Measurements from ENCODE around the gene FAM90A1. TPM values are rescaled to one million over a fixed set of nuclear protein-coding genes. Genes with fewer than 3 reads are reported as not detected.
A peak's percentile ranks its signal among the peaks of the same experiment; 100 is the strongest.
"Not testable (repeated sequence)": the region's sequence is repeated elsewhere in the genome, so short reads cannot be mapped to it uniquely, and the experiment has no call there.

The FAM90A1 gene
- total RNA-seq, 1 experiment from 2014 or later = not detected

GRCh38 chr12:8251616-8252015 is 24.2 kb upstream of the FAM90A1 start:
- H3K27ac Mint-ChIP-seq (ENCODE audit: low read depth, unreplicated experiment); H3K4me1 Mint-ChIP-seq (ENCODE audit: insufficient read depth, unreplicated experiment); H3K9me3 Mint-ChIP-seq (ENCODE audit: unreplicated experiment); POLR2A ChIA-PET; intact Hi-C loops (cut with micrococcal nuclease); BruUV-seq (replicated peaks); H3K27me3 Mint-ChIP-seq (ENCODE audit: insufficient read depth, unreplicated experiment); H3K36me3 Mint-ChIP-seq (ENCODE audit: insufficient read depth, unreplicated experiment); DNase-seq (ENCODE audit: unreplicated experiment); H3K4me3 Mint-ChIP-seq (ENCODE audit: unreplicated experiment): not testable (repeated sequence)
- CTCF ChIA-PET = interaction anchor here (0.6 kb wide), 1 partner anchor 391 kb away, joined by 4 read pairs; no protein-coding TSS in a partner anchor

GRCh38 chr12:8246941-8247535 is 19.6 kb upstream of the FAM90A1 start:
- H3K4me1 Mint-ChIP-seq (ENCODE audit: insufficient read depth, unreplicated experiment); POLR2A ChIA-PET; BruUV-seq (replicated peaks); H3K27ac Mint-ChIP-seq (ENCODE audit: low read depth, unreplicated experiment); H3K4me3 Mint-ChIP-seq (ENCODE audit: unreplicated experiment); H3K27me3 Mint-ChIP-seq (ENCODE audit: insufficient read depth, unreplicated experiment); H3K36me3 Mint-ChIP-seq (ENCODE audit: insufficient read depth, unreplicated experiment); intact Hi-C loops (cut with micrococcal nuclease); H3K9me3 Mint-ChIP-seq (ENCODE audit: unreplicated experiment): not testable (repeated sequence)
- peak; percentile 52 for DNase-seq (ENCODE audit: unreplicated experiment)
- CTCF ChIA-PET = interaction anchor here (0.6 to 0.7 kb wide), 2 partner anchors 120 to 228 kb away, joined by 3 to 4 read pairs; no protein-coding TSS in a partner anchor

GRCh38 chr12:8243682-8244161 is 16.3 kb upstream of the FAM90A1 start:
- H3K9me3 Mint-ChIP-seq (ENCODE audit: unreplicated experiment); H3K4me1 Mint-ChIP-seq (ENCODE audit: insufficient read depth, unreplicated experiment); DNase-seq (ENCODE audit: unreplicated experiment); BruUV-seq (replicated peaks); intact Hi-C loops (cut with micrococcal nuclease); H3K27me3 Mint-ChIP-seq (ENCODE audit: insufficient read depth, unreplicated experiment); CTCF ChIA-PET: not testable (repeated sequence)
- Mint-ChIP-seq H3K27ac (ENCODE audit: low read depth, unreplicated experiment) (peak overlapping the region; percentile 96), H3K36me3 (ENCODE audit: insufficient read depth, unreplicated experiment) (peaks cover 13% of the 10 kb centered on the region), H3K4me3 (ENCODE audit: unreplicated experiment) (peak overlapping the region; percentile 83)
- POLR2A ChIA-PET = interaction anchor here (0.6 to 1.4 kb wide), 3 partner anchors 134 to 217 kb away, joined by 3 to 4 read pairs (median 4); no protein-coding TSS in a partner anchor

- H3K27me3 Mint-ChIP-seq (ENCODE audit: insufficient read depth, unreplicated experiment); H3K4me1 Mint-ChIP-seq (ENCODE audit: insufficient read depth, unreplicated experiment); H3K9me3 Mint-ChIP-seq (ENCODE audit: unreplicated experiment); intact Hi-C loops (cut with micrococcal nuclease); CTCF ChIA-PET; BruUV-seq (replicated peaks): not testable (repeated sequence)
- Mint-ChIP-seq H3K4me3 (ENCODE audit: unreplicated experiment) (peak overlapping the region; percentile 83), H3K27ac (ENCODE audit: low read depth, unreplicated experiment) (peak overlapping the region; percentile 96), H3K36me3 (ENCODE audit: insufficient read depth, unreplicated experiment) (peaks cover 13% of the 10 kb centered on the region)
- DNase-seq (ENCODE audit: unreplicated experiment) = peak; percentile 95
- POLR2A ChIA-PET = interaction anchor here (0.6 to 1.4 kb wide), 3 partner anchors 134 to 216 kb away, joined by 3 to 4 read pairs (median 4); no protein-coding TSS in a partner anchor
Measured at GRCh38 chr12:8242880-8243681, 15.7 kb upstream of the FAM90A1 start.

- H3K4me3 Mint-ChIP-seq (ENCODE audit: unreplicated experiment) = peak overlapping the region; percentile 83
- POLR2A ChIA-PET = interaction anchor here (0.6 to 1.4 kb wide), 2 partner anchors 133 to 314 kb away, joined by 3 read pairs; no protein-coding TSS in a partner anchor
- H3K4me1 Mint-ChIP-seq (ENCODE audit: insufficient read depth, unreplicated experiment); DNase-seq (ENCODE audit: unreplicated experiment); BruUV-seq (replicated peaks); intact Hi-C loops (cut with micrococcal nuclease); H3K9me3 Mint-ChIP-seq (ENCODE audit: unreplicated experiment); H3K27me3 Mint-ChIP-seq (ENCODE audit: insufficient read depth, unreplicated experiment): not testable (repeated sequence)
- CTCF ChIA-PET = interaction anchor here (0.8 kb wide), 1 partner anchor 148 kb away, joined by 3 read pairs; no protein-coding TSS in a partner anchor
- H3K27ac Mint-ChIP-seq (ENCODE audit: low read depth, unreplicated experiment) = peak overlapping the region; percentile 96
- peaks cover 13% of the 10 kb centered on the region for H3K36me3 Mint-ChIP-seq (ENCODE audit: insufficient read depth, unreplicated experiment)
Measured at GRCh38 chr12:8242622-8242879, 15.1 kb upstream of the FAM90A1 start.

GRCh38 chr12:8241917-8242621 is 14.7 kb upstream of the FAM90A1 start:
- peaks cover 10% of the 10 kb centered on the region for H3K4me1 Mint-ChIP-seq (ENCODE audit: insufficient read depth, unreplicated experiment)
- ChIA-PET POLR2A (interaction anchor here (0.6 to 1.4 kb wide), 2 partner anchors 133 to 314 kb away, joined by 3 read pairs; no protein-coding TSS in a partner anchor), CTCF (interaction anchor here (0.8 kb wide), 1 partner anchor 148 kb away, joined by 3 read pairs; no protein-coding TSS in a partner anchor)
- H3K36me3 Mint-ChIP-seq (ENCODE audit: insufficient read depth, unreplicated experiment) = peaks cover 13% of the 10 kb centered on the region
- H3K27ac Mint-ChIP-seq (ENCODE audit: low read depth, unreplicated experiment) = peak overlapping the region; percentile 96
- H3K27me3 Mint-ChIP-seq (ENCODE audit: insufficient read depth, unreplicated experiment); BruUV-seq (replicated peaks); H3K9me3 Mint-ChIP-seq (ENCODE audit: unreplicated experiment); intact Hi-C loops (cut with micrococcal nuclease): not testable (repeated sequence)
- peak; percentile 40 for DNase-seq (ENCODE audit: unreplicated experiment)
- peak overlapping the region; percentile 83 for H3K4me3 Mint-ChIP-seq (ENCODE audit: unreplicated experiment)

- BruUV-seq (replicated peaks) = not testable (repeated sequence)
Measured at GRCh38 chr12:8240340-8241114, 13.1 kb upstream of the FAM90A1 start.

GRCh38 chr12:8237031-8237430 is 9.6 kb upstream of the FAM90A1 start:
- DNase-seq (ENCODE audit: unreplicated experiment); H3K27ac Mint-ChIP-seq (ENCODE audit: low read depth, unreplicated experiment); POLR2A ChIA-PET; H3K9me3 Mint-ChIP-seq (ENCODE audit: unreplicated experiment); H3K4me3 Mint-ChIP-seq (ENCODE audit: unreplicated experiment); H3K27me3 Mint-ChIP-seq (ENCODE audit: insufficient read depth, unreplicated experiment); H3K36me3 Mint-ChIP-seq (ENCODE audit: insufficient read depth, unreplicated experiment); BruUV-seq (replicated peaks): not testable (repeated sequence)
- intact Hi-C loops (cut with micrococcal nuclease) = loop anchor here (1.0 kb wide), 1 partner anchor 128 kb away; no protein-coding TSS in a partner anchor
- peaks cover 12% of the 10 kb centered on the region for H3K4me1 Mint-ChIP-seq (ENCODE audit: insufficient read depth, unreplicated experiment)
- CTCF ChIA-PET = interaction anchor here (0.6 to 3.1 kb wide), 12 partner anchors 12 to 678 kb away, joined by 3 to 26 read pairs (median 4); partner anchors contain the start of gene PHC1

More at GRCh38 chr12:8240340-8241114, 13.1 kb upstream of the FAM90A1 start:
- DNase-seq (ENCODE audit: unreplicated experiment); POLR2A ChIA-PET; H3K4me3 Mint-ChIP-seq (ENCODE audit: unreplicated experiment); H3K9me3 Mint-ChIP-seq (ENCODE audit: unreplicated experiment); H3K27me3 Mint-ChIP-seq (ENCODE audit: insufficient read depth, unreplicated experiment); intact Hi-C loops (cut with micrococcal nuclease); H3K27ac Mint-ChIP-seq (ENCODE audit: low read depth, unreplicated experiment): not testable (repeated sequence)
- CTCF ChIA-PET = interaction anchor here (2.1 kb wide), 1 partner anchor 132 kb away, joined by 8 read pairs; no protein-coding TSS in a partner anchor
- Mint-ChIP-seq H3K4me1 (ENCODE audit: insufficient read depth, unreplicated experiment) (peaks cover 12% of the 10 kb centered on the region), H3K36me3 (ENCODE audit: insufficient read depth, unreplicated experiment) (peaks cover 13% of the 10 kb centered on the region)

Data from MCF 10A (cell line).